ENCODE data around the gene EMC10.

EMC10 gene

GRCh38 chr19:50496189-50497021 lies 20.1 kb downstream of the EMC10 start:
- H3K4me3 ChIP-seq (ENCODE audit: control insufficient read depth, low read depth, low read length): no peak overlapping the region
- no peak for TF ChIP-seq CTCF (conservative IDR thresholded peaks at IDR 0.05; ENCODE audit: control insufficient read depth, insufficient read depth, low read depth, low read length)

GRCh38 chr19:50497022-50497405 lies 20.7 kb downstream of the EMC10 start:
- TF ChIP-seq CTCF (conservative IDR thresholded peaks at IDR 0.05; ENCODE audit: control insufficient read depth, insufficient read depth, low read depth, low read length): no peak
- no peak overlapping the region for H3K4me3 ChIP-seq (ENCODE audit: control insufficient read depth, low read depth, low read length)
- DNase-seq (ENCODE audit: low read depth): no peak

More at GRCh38 chr19:50496189-50497021, 20.1 kb downstream of the EMC10 start:
- no peak for DNase-seq (ENCODE audit: low read depth)

- no peak for TF ChIP-seq CTCF (conservative IDR thresholded peaks at IDR 0.05; ENCODE audit: control insufficient read depth, insufficient read depth, low read depth, low read length)
- DNase-seq (ENCODE audit: low read depth): no peak
- no peak overlapping the region for H3K4me3 ChIP-seq (ENCODE audit: control insufficient read depth, low read depth, low read length)
Measured at GRCh38 chr19:50498219-50499056, 22.1 kb downstream of the EMC10 start.

GRCh38 chr19:50500060-50500752 lies 23.9 kb downstream of the EMC10 start:
- DNase-seq (ENCODE audit: low read depth): no peak
- H3K4me3 ChIP-seq (ENCODE audit: control insufficient read depth, low read depth, low read length): no peak overlapping the region
- no peak for TF ChIP-seq CTCF (conservative IDR thresholded peaks at IDR 0.05; ENCODE audit: control insufficient read depth, insufficient read depth, low read depth, low read length)

- TF ChIP-seq CTCF (conservative IDR thresholded peaks at IDR 0.05; ENCODE audit: control insufficient read depth, insufficient read depth, low read depth, low read length): no peak
- DNase-seq (ENCODE audit: low read depth): no peak
- no peak overlapping the region for H3K4me3 ChIP-seq (ENCODE audit: control insufficient read depth, low read depth, low read length)
Measured at GRCh38 chr19:50500753-50501151, 24.4 kb downstream of the EMC10 start.

- TF ChIP-seq CTCF (conservative IDR thresholded peaks at IDR 0.05; ENCODE audit: control insufficient read depth, insufficient read depth, low read depth, low read length): no peak
- H3K4me3 ChIP-seq (ENCODE audit: control insufficient read depth, low read depth, low read length): no peak overlapping the region
- no peak for DNase-seq (ENCODE audit: low read depth)
Measured at GRCh38 chr19:50501186-50501567, 24.9 kb downstream of the EMC10 start.
